ENCODE data around the gene CAPN13.

Gene CAPN13

GRCh38 chr2:30786923-30787685 lies 20.1 kb downstream of the CAPN13 start:
- DNase-seq (ENCODE audit: low read depth): no peak

GRCh38 chr2:30784682-30785081 lies 22.6 kb downstream of the CAPN13 start:
- DNase-seq (ENCODE audit: low read depth): no peak

DNA sequence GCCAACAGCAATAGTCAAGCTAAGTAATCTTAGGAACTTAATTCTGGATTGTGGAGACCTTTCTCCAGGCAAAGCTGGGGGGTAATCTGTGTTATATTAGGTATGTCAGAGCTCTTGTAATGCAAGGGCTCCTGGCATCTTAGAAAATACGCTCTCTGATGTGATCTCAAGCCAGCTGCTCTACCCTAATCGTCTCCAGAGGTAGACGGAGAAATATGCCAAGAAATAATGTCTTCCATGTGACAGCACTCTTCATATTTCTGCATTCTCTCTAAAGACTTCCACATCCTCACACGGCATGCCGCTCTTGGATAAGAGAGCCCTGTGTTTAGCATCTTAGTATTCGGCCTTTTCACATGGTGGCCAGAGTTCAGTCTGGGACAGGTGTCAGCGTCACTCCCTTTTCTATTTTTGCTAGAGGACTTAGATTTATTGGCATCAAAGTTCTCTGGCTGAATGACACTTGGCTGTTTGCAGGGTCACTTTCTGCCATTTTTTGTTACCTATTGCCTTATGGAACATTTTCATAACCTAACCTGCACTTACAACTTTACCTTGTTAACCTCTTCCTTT lies 25.2 kb downstream of the CAPN13 start:
- no peak for DNase-seq (ENCODE audit: low read depth)

- DNase-seq (ENCODE audit: low read depth): no peak
Observed at GRCh38 chr2:30781451-30781850, 25.8 kb downstream of the CAPN13 start.

DNA sequence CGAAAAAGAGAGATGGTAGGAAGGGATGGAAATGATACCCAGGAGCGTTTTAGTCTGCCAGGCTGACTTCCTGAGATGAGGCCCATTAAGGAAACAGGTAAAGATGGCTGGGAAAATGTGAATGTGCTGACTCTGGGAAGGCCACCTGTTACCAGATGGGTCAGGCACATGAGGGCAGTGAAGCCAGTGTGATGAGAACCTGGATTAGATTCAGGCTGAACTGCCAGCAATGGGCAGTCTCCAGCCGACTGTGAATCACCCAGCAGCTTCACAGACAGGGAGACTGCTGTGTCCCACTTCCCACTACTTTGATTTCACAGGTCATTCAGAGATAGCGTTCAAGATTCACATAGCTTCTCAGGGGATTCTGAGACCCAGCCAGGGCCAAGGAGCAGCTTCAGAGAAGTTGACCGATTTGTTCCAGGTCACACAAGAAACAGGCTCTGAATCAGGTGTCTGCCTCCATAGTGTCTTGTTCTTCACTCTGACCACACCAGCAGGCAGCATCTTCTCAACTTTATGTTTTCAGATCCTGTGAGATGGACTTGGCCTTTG lies 26.4 kb downstream of the CAPN13 start:
- no peak for DNase-seq (ENCODE audit: low read depth)

DNA sequence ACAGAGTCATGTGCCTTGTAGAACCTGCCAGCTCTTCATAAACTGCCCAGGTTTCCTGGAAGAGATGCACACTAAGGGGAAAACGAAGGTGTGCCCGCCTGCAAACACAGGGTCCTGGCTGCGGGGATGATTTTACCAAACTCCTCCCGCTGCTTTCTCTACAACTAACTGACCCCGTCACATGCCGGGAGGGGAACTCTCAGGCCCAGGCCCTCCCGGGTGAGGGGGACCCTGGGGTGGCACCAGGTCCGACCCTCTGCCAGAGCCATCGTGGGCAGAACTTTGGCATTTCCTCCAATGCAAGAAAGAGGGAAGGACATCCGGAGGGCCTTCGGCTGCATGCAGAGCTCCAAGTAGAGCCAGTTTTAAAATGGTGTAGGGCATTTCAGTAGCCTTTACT lies 28.6 kb downstream of the CAPN13 start:
- DNase-seq (ENCODE audit: low read depth): no peak

GRCh38 chr2:30777661-30778505 lies 29.4 kb downstream of the CAPN13 start:
- no peak for DNase-seq (ENCODE audit: low read depth)

DNA sequence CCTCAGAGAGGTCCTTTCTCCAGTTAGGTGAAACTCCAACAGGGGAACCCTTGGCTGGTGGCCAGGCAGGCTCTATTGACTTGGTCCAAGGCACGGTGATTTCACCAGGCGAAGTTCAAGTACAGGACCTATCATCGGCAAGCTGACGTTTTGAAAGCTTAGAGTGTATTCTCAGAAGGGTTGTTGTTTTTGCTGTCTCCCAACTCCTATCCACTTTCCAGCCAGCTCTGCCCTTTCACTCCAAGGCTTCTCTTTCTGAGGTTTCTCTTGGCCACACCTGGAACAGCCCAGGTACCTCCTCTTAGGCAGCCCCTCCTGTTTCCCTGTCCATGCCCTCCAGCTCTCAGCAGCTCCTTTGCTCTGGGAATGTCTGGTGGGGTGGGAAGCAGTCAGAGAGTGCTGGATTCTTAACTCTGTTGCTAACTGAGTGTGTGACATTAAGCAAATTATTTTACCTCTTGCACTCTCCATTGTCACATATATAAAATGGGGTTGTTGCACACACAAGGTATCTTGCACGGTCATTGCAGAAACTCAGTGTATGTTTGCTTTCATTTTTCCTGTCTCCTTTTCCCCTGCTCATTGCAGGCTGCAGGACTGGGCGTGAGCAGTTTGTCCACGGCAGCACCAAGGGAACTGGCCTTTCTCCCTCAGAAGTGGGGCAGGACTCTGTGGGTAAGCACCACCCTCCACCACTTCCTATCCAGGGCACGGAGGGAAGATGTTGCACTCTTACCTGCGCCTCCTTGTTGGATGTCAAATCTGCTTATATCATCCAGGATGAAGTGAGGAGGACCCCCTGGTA lies 30.2 kb downstream of the CAPN13 start:
- DNase-seq (ENCODE audit: low read depth): no peak

GRCh38 chr2:30775833-30776232 lies 31.4 kb downstream of the CAPN13 start:
- no peak for DNase-seq (ENCODE audit: low read depth)

DNA sequence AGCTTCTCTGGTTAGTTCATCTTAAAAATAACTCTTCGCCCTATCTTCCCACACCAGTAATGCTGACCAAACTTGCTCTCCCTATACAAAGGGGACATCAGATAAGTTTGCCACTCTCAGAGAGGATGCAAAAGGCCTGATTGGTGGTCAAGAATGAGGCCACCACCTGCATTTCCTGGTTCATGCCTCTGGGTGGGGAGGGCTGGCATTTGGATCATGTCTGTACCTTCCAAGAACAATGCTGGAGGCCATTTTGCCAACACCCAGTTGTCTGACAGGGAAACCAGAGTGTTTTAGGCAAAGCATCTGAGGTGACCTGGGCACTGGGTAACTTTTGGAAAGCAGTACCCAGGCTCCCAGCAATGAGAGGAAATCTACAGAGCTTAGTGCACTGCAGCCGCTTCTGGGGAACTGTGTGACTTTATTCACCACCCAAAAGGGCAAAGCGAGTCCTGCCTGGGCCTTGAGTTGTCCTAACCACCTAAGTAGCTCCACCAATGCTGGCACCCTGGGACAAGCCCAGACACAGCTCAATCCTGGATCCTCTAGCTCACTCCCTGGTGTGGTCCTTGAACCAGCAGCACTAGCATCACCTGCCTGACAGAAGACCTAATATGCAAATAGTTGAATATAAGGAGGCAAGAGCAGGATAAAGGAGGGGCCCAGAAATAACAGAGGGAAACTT lies 35.1 kb downstream of the CAPN13 start:
- no peak for DNase-seq (ENCODE audit: low read depth)

GRCh38 chr2:30770816-30771576 lies 36.2 kb downstream of the CAPN13 start:
- DNase-seq (ENCODE audit: low read depth): no peak

DNA sequence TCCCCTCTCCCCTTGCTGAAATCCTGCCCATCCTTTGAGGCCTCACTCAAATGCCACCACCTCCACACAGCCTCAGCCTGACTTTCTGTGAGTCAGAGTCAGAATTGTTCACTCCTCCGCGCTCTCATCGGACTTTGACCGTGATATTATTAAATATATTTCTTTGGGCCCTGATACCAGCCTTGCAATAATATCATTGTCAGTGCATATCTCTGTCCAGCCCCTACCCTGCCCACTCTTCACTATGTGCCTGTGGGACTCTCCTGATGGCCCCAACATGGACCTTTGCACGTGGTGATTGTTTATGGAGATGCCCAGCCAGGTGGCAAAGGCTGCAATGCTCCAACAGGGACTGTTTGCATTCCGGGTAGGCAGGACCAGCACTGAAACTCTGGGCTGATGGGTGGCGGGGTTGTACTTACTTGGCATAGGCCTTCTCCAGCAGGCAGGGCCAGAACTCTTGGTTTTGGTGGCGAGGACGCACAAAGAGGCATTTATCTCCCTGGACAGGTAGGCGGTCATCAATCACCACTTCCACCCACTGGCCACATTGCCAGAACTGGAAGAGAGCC lies 37.3 kb downstream of the CAPN13 start:
- DNase-seq (ENCODE audit: low read depth): no peak

DNA sequence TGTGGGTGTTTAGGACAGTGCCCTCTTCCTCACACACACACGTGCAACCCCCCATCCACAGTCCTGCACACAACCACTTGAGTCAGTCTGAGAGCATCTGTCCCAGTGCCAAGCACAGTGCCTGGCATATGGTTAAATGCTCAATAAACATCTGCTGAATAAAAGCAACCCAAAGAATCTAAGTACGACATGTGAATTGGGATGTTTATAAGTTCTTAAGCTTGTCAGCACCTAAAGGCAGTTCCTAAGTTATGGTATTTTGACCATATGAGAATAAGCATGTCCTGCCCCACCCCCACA lies 37.8 kb downstream of the CAPN13 start:
- DNase-seq (ENCODE audit: low read depth): no peak

DNA sequence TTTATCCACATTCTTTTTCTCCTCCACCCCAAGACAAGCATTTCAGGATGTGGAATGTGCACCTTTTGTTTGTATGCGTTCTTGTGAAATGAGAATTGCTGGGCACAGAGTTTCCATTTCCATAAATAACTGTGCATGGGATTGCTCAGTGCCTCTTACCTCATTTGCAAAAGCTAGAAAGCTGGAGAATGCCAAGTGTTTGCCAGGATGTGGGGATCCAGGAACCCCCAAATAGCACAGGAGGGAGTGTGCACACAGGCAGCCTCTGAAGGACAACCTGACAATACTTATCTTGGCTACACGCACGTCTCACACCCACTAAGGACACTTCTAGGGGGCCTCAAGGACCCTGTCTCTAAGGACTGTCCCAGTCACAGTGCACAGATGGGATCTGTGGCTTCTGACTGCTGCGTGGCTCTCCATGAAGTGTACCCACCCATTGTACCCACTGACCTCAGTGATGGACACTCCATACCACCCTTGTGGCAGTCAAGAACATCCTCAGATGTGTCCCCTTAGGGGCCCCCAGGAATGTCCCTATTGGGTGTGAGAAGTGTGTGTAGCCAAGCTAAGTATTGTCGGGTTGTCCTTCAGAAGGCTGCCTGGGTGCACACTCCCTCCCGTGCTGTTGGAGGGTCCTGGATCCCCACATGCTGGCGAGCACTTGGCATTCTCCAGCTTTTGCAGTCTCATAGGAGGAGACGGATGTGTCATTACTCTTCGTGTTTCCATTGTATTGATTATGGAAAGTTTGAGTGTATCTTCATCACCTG lies 38.4 kb downstream of the CAPN13 start:
- DNase-seq (ENCODE audit: low read depth): no peak

DNA sequence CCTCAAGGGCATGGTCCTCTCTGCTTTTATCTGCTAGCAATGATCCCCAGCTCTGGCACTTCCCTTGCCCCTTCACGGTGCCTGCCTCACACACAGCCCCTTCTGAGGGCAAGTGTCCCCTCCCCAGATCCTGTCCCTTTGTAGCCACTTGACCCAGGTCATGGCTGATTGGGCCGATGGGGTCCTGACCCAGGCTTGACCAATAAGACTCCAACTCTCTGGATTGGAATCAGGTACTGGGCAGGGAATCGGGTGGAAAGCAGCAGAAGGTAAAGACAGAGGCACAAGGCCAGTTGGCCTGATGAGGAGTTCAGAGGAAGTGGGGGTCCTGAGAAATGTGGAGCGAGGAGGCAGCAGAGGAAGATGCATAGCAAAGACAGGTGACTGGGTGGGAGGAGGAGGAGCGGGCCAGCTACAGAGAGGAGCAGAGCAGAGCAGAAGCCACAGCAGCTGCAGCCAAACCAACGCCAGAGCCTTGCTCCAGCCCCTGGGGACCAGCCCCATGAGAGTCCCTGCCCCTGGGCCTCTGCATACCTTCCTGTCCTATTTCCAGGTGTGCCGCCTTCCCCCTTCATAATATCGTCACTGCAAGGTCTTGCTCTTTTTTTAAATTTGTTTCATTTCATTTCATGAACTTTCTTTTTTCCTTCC lies 39.1 kb downstream of the CAPN13 start:
- DNase-seq (ENCODE audit: low read depth): no peak

- no peak for DNase-seq (ENCODE audit: low read depth)
Observed at GRCh38 chr2:30766666-30767065, 40.6 kb downstream of the CAPN13 start.

DNA sequence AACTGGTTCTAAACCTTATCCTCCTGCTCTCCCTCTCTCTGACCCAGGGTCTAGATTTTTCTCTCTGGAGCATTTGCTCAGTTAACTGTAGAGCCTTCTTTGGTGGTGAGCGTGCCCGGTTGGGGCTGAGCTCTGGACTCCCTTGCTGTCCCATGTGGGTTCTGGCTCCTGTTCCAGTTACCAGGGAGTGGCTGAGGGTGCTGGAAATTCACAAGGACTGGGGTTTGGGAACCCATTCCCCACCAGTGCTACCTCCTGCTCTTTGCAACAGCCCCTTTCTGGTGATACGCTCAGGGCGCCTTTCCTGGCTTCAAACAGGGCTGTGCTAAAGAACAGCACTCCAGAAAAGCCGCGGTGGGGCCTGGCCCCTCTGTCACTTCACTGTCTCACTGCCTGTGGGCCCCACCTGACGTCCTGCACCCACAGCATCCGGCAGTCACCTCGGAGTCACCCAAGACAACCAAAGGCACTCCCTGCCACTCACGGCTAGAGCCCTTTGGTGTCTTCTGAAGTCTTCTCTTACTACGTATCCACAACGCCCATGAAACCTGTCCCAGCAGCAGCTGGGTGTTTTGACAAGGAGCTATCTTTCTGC lies 41.3 kb downstream of the CAPN13 start:
- no peak for DNase-seq (ENCODE audit: low read depth)

GRCh38 chr2:30765191-30765590 lies 42.1 kb downstream of the CAPN13 start:
- DNase-seq (ENCODE audit: low read depth): no peak

Measured in T follicular helper cell (primary cell).